Measurements from ENCODE around the gene LIMA1.
A peak's percentile ranks its signal among the peaks of the same experiment; 100 is the strongest.
"Not testable (repeated sequence)": the region's sequence is repeated elsewhere in the genome, so short reads cannot be mapped to it uniquely, and the experiment has no call there.

The LIMA1 gene

GRCh38 chr12:50249464-50250182 lies 33.7 kb downstream of the LIMA1 start:
- POLR2A ChIA-PET = no interaction called here
- TF ChIP-seq L3MBTL2 (conservative IDR thresholded peaks at IDR 0.05) (no peak), FOXM1 (IDR thresholded peaks at IDR 0.05; ENCODE audit: borderline replicate concordance) (no peak), HDGF (IDR thresholded peaks at IDR 0.05; ENCODE audit: borderline replicate concordance) (no peak), SP1 (IDR thresholded peaks at IDR 0.05) (no peak), CTBP1 (IDR thresholded peaks at IDR 0.05; ENCODE audit: borderline replicate concordance) (no peak), ELF4 (IDR thresholded peaks at IDR 0.05) (no peak), ARNT (IDR thresholded peaks at IDR 0.05) (no peak), PKNOX1 (IDR thresholded peaks at IDR 0.05) (no peak), LEF1 (IDR thresholded peaks at IDR 0.05; ENCODE audit: borderline replicate concordance) (no peak), FOXK2 (IDR thresholded peaks at IDR 0.05) (no peak)
- DNase-seq (ENCODE audit: extremely low spot score) = no peak
- CTCF ChIA-PET = interaction anchor here (0.5 to 0.6 kb wide), 2 partner anchors 29 to 109 kb away, joined by 3 to 4 read pairs; no protein-coding TSS in a partner anchor

- DNase-seq (ENCODE audit: extremely low spot score) = no peak
- ChIA-PET CTCF (interaction anchor here (0.6 kb wide), 1 partner anchor 109 kb away, joined by 4 read pairs; no protein-coding TSS in a partner anchor), POLR2A (no interaction called here)
These were observed 34.4 kb downstream of the LIMA1 start for GRCh38 chr12:50248883-50249282.

GRCh38 chr12:50248411-50248810 lies 34.9 kb downstream of the LIMA1 start:
- no peak for DNase-seq (ENCODE audit: extremely low spot score)
- no peak for TF ChIP-seq SUZ12 (IDR thresholded peaks at IDR 0.05)
- no peak for TF ChIP-seq SP1 (IDR thresholded peaks at IDR 0.05)
- no peak for TF ChIP-seq FOXM1 (IDR thresholded peaks at IDR 0.05; ENCODE audit: borderline replicate concordance)
- no peak for TF ChIP-seq CTBP1 (IDR thresholded peaks at IDR 0.05; ENCODE audit: borderline replicate concordance)
- TF ChIP-seq BHLHE40 (IDR thresholded peaks at IDR 0.05; ENCODE audit: borderline replicate concordance) = no peak
- TF ChIP-seq FOXK2 (IDR thresholded peaks at IDR 0.05) = no peak
- TF ChIP-seq LEF1 (IDR thresholded peaks at IDR 0.05; ENCODE audit: borderline replicate concordance) = no peak
- TF ChIP-seq ZNF384 (IDR thresholded peaks at IDR 0.05) = no peak
- no peak for TF ChIP-seq FOXA1 (IDR thresholded peaks at IDR 0.05)
- ChIA-PET CTCF (no interaction called here), POLR2A (no interaction called here)

More at GRCh38 chr12:50248883-50249282, 34.4 kb downstream of the LIMA1 start:
- no peak for TF ChIP-seq ZNF384 (IDR thresholded peaks at IDR 0.05)
- no peak for TF ChIP-seq ARNT (IDR thresholded peaks at IDR 0.05)
- TF ChIP-seq BHLHE40 (IDR thresholded peaks at IDR 0.05; ENCODE audit: borderline replicate concordance) = no peak

GRCh38 chr12:50247665-50248064 lies 35.7 kb downstream of the LIMA1 start:
- POLR2A ChIA-PET = interaction anchor here (0.9 kb wide), 1 partner anchor 36 kb away, joined by 3 read pairs; the partner anchor contains the start of gene LIMA1
- CTCF ChIA-PET; DNase-seq (ENCODE audit: extremely low spot score): not testable (repeated sequence)

GRCh38 chr12:50246873-50247612 lies 36.3 kb downstream of the LIMA1 start:
- TF ChIP-seq SP1 (IDR thresholded peaks at IDR 0.05) (no peak), FOXM1 (IDR thresholded peaks at IDR 0.05; ENCODE audit: borderline replicate concordance) (no peak), ARNT (IDR thresholded peaks at IDR 0.05) (no peak), TARDBP (IDR thresholded peaks at IDR 0.05) (no peak), CTBP1 (IDR thresholded peaks at IDR 0.05; ENCODE audit: borderline replicate concordance) (no peak), FOXK2 (IDR thresholded peaks at IDR 0.05) (no peak)
- DNase-seq (ENCODE audit: extremely low spot score) = peak; percentile 12
- CTCF ChIA-PET = no interaction called here
- POLR2A ChIA-PET = interaction anchor here (0.9 kb wide), 1 partner anchor 37 kb away, joined by 3 read pairs; the partner anchor contains the start of gene LIMA1

GRCh38 chr12:50246197-50246865 lies 37.0 kb downstream of the LIMA1 start:
- no peak for DNase-seq (ENCODE audit: extremely low spot score)
- ChIA-PET POLR2A (no interaction called here), CTCF (no interaction called here)
- TF ChIP-seq CTBP1 (IDR thresholded peaks at IDR 0.05; ENCODE audit: borderline replicate concordance) (no peak), ARNT (IDR thresholded peaks at IDR 0.05) (no peak), L3MBTL2 (conservative IDR thresholded peaks at IDR 0.05) (no peak), SUZ12 (IDR thresholded peaks at IDR 0.05) (no peak), ELF4 (IDR thresholded peaks at IDR 0.05) (no peak), PKNOX1 (IDR thresholded peaks at IDR 0.05) (no peak), FOXM1 (IDR thresholded peaks at IDR 0.05; ENCODE audit: borderline replicate concordance) (no peak), ZNF384 (IDR thresholded peaks at IDR 0.05) (no peak), TARDBP (IDR thresholded peaks at IDR 0.05) (no peak), SP1 (IDR thresholded peaks at IDR 0.05) (no peak), FOXK2 (IDR thresholded peaks at IDR 0.05) (no peak), HDGF (IDR thresholded peaks at IDR 0.05; ENCODE audit: borderline replicate concordance) (no peak), BHLHE40 (IDR thresholded peaks at IDR 0.05; ENCODE audit: borderline replicate concordance) (no peak), LEF1 (IDR thresholded peaks at IDR 0.05; ENCODE audit: borderline replicate concordance) (no peak)

GRCh38 chr12:50243507-50243906 lies 39.8 kb downstream of the LIMA1 start:
- no peak for TF ChIP-seq NFRKB (IDR thresholded peaks at IDR 0.05)
- no peak for TF ChIP-seq CTBP1 (IDR thresholded peaks at IDR 0.05; ENCODE audit: borderline replicate concordance)
- no peak for TF ChIP-seq ELF4 (IDR thresholded peaks at IDR 0.05)
- TF ChIP-seq LEF1 (IDR thresholded peaks at IDR 0.05; ENCODE audit: borderline replicate concordance) = no peak
- TF ChIP-seq ARNT (IDR thresholded peaks at IDR 0.05) = no peak
- TF ChIP-seq TARDBP (IDR thresholded peaks at IDR 0.05) = no peak
- no peak for TF ChIP-seq SUZ12 (IDR thresholded peaks at IDR 0.05)
- no peak for TF ChIP-seq FOXM1 (IDR thresholded peaks at IDR 0.05; ENCODE audit: borderline replicate concordance)
- TF ChIP-seq HDGF (IDR thresholded peaks at IDR 0.05; ENCODE audit: borderline replicate concordance) = no peak
- no peak for TF ChIP-seq PKNOX1 (IDR thresholded peaks at IDR 0.05)
- TF ChIP-seq SP1 (IDR thresholded peaks at IDR 0.05) = no peak
- TF ChIP-seq FOXK2 (IDR thresholded peaks at IDR 0.05) = no peak
- no peak for TF ChIP-seq BHLHE40 (IDR thresholded peaks at IDR 0.05; ENCODE audit: borderline replicate concordance)
- no peak for TF ChIP-seq FOXA1 (IDR thresholded peaks at IDR 0.05)
- no peak for TF ChIP-seq L3MBTL2 (conservative IDR thresholded peaks at IDR 0.05)
- TF ChIP-seq ZNF384 (IDR thresholded peaks at IDR 0.05) = no peak
- CTCF ChIA-PET = no interaction called here
- DNase-seq (ENCODE audit: extremely low spot score) = no peak
- POLR2A ChIA-PET = interaction anchor here (1.1 to 1.2 kb wide), 2 partner anchors 22 to 40 kb away, joined by 3 to 4 read pairs; no protein-coding TSS in a partner anchor

Measured in HEK293T (cell line).